A549 (cell line): Measurements from ENCODE around the gene GFY.

Experiments used
- EP300 ChIP-seq, 2 experiments: fragments of >200 bp; sonication (Bioruptor Twin); formaldehyde crosslinking; IDR thresholded peaks; 2 replicates in 1 of 2; 3 replicates in 1 of 2; pipeline ENCODE4 v1.6.1; 2016 to 2017
- POLR2A ChIP-seq: IDR thresholded peaks from 2 replicates; pipeline ENCODE4 v1.6.1; 2012; ENCODE audit warnings: mild to moderate bottlenecking, low read length
- RCOR1 ChIP-seq: fragments of 150-350 bp; IDR thresholded peaks from 2 replicates; pipeline ENCODE4 v1.6.1; 2014; ENCODE audit warnings: antibody characterized with exemption, low read length, low read depth
- TF ChIP-seq, protein P1 (sequence below): fragments of >200 bp; sonication (Bioruptor Twin); formaldehyde crosslinking; IDR thresholded peaks from 3 replicates; pipeline ENCODE4 v1.5.1; 2016
- TF ChIP-seq, protein P2 (sequence below): fragments of 450-650 bp; IDR thresholded peaks from 2 replicates; pipeline ENCODE4 v1.6.1; 2014; ENCODE audit warnings: antibody characterized with exemption

DNA sequence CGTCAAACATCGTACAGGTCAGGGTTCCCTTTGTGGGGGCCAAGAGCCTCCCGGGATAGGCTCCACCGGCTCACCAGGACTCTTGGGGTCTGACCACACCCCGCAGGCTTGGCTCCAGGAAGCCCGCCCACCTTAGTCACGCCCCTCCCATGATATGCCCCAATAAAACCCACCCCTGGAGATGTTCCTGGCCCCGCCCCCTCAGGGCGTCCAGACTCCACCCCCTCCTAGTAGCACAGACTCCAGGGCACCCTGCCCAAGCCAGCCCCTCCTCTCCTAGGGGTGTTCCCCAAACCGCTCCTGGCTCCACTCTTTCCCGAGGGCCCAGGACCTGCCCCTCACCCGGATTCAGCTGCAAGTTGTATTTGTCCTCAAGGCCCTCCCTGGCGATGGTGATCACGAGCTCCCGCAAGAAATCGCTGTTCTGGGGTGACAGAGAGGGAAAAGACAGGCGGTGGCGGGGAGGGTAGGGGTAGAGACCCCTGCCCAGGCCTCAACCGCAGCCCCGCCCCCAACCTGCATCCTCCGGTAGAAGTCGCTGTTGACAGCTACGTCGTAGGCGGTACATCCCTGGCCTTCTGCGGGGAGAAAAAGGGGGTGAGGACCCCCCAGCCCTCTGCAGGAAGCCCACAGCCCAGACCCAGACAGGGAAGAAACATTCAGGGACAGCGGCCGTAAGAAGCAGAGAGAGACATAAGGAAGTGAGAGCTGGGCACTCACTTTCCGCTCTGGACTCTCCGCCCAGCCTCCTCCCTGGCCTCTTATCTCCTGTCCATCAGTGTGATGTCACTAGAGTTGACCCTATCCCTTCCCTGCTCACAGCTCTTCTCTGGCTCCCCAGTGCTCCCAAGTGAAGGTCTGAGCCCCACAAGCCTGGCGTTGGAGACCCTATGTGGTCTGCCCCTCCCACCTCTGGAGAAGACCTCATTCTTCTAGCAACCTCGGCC lies 22.6 kb downstream of the GFY start:
- no peak for TF ChIP-seq RCOR1
- no peak for TF ChIP-seq EP300 (IDR thresholded peaks at IDR 0.05)
- TF ChIP-seq, protein P1, sequence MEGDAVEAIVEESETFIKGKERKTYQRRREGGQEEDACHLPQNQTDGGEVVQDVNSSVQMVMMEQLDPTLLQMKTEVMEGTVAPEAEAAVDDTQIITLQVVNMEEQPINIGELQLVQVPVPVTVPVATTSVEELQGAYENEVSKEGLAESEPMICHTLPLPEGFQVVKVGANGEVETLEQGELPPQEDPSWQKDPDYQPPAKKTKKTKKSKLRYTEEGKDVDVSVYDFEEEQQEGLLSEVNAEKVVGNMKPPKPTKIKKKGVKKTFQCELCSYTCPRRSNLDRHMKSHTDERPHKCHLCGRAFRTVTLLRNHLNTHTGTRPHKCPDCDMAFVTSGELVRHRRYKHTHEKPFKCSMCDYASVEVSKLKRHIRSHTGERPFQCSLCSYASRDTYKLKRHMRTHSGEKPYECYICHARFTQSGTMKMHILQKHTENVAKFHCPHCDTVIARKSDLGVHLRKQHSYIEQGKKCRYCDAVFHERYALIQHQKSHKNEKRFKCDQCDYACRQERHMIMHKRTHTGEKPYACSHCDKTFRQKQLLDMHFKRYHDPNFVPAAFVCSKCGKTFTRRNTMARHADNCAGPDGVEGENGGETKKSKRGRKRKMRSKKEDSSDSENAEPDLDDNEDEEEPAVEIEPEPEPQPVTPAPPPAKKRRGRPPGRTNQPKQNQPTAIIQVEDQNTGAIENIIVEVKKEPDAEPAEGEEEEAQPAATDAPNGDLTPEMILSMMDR: no peak
- TF ChIP-seq, protein P2, sequence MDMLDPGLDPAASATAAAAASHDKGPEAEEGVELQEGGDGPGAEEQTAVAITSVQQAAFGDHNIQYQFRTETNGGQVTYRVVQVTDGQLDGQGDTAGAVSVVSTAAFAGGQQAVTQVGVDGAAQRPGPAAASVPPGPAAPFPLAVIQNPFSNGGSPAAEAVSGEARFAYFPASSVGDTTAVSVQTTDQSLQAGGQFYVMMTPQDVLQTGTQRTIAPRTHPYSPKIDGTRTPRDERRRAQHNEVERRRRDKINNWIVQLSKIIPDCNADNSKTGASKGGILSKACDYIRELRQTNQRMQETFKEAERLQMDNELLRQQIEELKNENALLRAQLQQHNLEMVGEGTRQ: no peak
- TF ChIP-seq POLR2A: no peak
